ENCODE data around the gene FNDC7.

The FNDC7 gene

GRCh38 chr1:108750476-108751181 lies 37.9 kb downstream of the FNDC7 start (continued):
- no peak for TF ChIP-seq ZNF488 (tag by site-specific recombination; IDR thresholded peaks at IDR 0.05)
- TF ChIP-seq ZNF248 (tag by site-specific recombination; IDR thresholded peaks at IDR 0.05): no peak
- no peak for TF ChIP-seq ZNF433 (tag by site-specific recombination; IDR thresholded peaks at IDR 0.05; ENCODE audit: low read depth)
- peak; percentile 43; the same call in 1 of the 2 replicates for TF ChIP-seq ZNF366 (tag by site-specific recombination; conservative IDR thresholded peaks at IDR 0.05)
- no peak for TF ChIP-seq ZNF747 (tag by site-specific recombination; IDR thresholded peaks at IDR 0.05)
- no peak for TF ChIP-seq PRDM6 (tag by site-specific recombination; IDR thresholded peaks at IDR 0.05)
- TF ChIP-seq ZNF138 (tag by site-specific recombination; IDR thresholded peaks at IDR 0.05; ENCODE audit: borderline replicate concordance): no peak
- no peak for TF ChIP-seq EGR2 (tag by site-specific recombination; IDR thresholded peaks at IDR 0.05; ENCODE audit: low read depth)
- TF ChIP-seq ZFP41 (tag by site-specific recombination; IDR thresholded peaks at IDR 0.05; ENCODE audit: borderline replicate concordance): no peak
- TF ChIP-seq ZNF664 (tag by site-specific recombination; IDR thresholded peaks at IDR 0.05): no peak
- TF ChIP-seq ZNF510 (tag by site-specific recombination; IDR thresholded peaks at IDR 0.05; ENCODE audit: insufficient replicate concordance): no peak
- TF ChIP-seq ZNF211 (tag by site-specific recombination; IDR thresholded peaks at IDR 0.05; ENCODE audit: low read depth): no peak
- TF ChIP-seq ZNF18 (tag by site-specific recombination; IDR thresholded peaks at IDR 0.05): no peak
- TF ChIP-seq ZNF26 (tag by site-specific recombination; IDR thresholded peaks at IDR 0.05): no peak
- no peak for TF ChIP-seq PBX3 (CRISPR knock-in tag; IDR thresholded peaks at IDR 0.05)
- peak; percentile 78 for TF ChIP-seq REST (tag by site-specific recombination; IDR thresholded peaks at IDR 0.05)
- no peak for TF ChIP-seq SALL2 (tag by site-specific recombination; IDR thresholded peaks at IDR 0.05; ENCODE audit: borderline replicate concordance)
- TF ChIP-seq BCL11A (tag by site-specific recombination; IDR thresholded peaks at IDR 0.05; ENCODE audit: low read depth): no peak
- no peak for TF ChIP-seq ZNF398 (tag by site-specific recombination; IDR thresholded peaks at IDR 0.05)
- no peak for TF ChIP-seq ZBTB10 (tag by site-specific recombination; IDR thresholded peaks at IDR 0.05)
- no peak for TF ChIP-seq ZNF157 (tag by site-specific recombination; IDR thresholded peaks at IDR 0.05)
- TF ChIP-seq ZNF768 (tag by site-specific recombination; IDR thresholded peaks at IDR 0.05): no peak
- TF ChIP-seq SCRT2 (tag by site-specific recombination; IDR thresholded peaks at IDR 0.05): 0 out of 2 replicates have a peak, but pooled peaks have one; percentile 19

Data from HEK293 (cell line).